GM10266 (cell line): Measurements from ENCODE around the gene TMTC2.

Source experiments
- DNase-seq: peaks from one replicate; pipeline ENCODE4 v3.0.0; 2012; ENCODE audit errors: extremely low spot score
- TF ChIP-seq, protein P1 (sequence below): IDR thresholded peaks from 2 replicates; pipeline ENCODE4 v1.5.1; 2012; ENCODE audit warnings: mild to moderate bottlenecking, low read depth; ENCODE audit not compliant: control insufficient read depth, insufficient read depth; ENCODE audit errors: missing control alignments

The TMTC2 gene

DNA sequence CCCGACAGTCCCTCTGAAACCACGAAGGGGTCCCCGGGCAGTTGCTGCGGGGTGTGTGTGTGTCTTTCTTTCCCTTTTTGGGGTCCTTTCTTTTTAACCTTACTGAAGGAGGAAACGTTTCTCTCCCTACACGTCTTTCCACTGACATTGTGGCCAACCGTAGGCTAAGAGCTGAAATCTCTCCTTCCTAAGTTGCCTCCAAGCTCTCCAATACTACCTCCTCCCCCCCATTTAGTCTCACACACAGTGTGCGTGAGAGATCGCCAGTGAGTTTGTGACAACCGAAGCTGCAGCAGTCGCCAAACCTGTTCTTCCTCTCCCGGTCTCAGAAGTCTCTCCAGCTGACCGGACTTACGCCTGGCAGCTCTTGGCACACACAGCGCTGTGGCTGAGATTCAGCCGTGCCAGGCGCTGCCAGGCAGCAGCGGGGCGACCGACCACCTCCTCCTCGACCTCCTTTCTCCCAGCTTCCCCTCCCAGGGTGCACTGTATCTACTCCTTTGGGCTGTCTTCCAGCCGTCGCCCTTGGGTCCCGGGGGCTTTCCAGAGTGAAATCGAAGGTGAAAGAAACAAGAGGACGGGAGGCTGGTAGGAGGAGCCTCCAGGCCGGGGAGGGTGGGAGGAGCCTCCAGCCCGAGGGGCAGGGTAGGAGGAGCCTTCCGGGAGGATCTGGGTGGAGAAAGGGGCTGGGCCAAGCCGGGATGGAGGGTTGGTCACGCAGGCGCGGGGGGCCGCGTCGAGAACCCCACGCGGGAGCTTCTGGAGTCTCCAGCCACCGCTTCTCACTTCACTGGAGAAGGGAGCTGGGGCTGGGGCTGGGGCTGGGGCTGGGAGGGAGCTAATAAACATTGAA lies at the start of gene TMTC2:
Gene TMTC2, plus strand, starts transcription at position 739 of the 853 bp plus-strand sequence.
- TF ChIP-seq, protein P1, sequence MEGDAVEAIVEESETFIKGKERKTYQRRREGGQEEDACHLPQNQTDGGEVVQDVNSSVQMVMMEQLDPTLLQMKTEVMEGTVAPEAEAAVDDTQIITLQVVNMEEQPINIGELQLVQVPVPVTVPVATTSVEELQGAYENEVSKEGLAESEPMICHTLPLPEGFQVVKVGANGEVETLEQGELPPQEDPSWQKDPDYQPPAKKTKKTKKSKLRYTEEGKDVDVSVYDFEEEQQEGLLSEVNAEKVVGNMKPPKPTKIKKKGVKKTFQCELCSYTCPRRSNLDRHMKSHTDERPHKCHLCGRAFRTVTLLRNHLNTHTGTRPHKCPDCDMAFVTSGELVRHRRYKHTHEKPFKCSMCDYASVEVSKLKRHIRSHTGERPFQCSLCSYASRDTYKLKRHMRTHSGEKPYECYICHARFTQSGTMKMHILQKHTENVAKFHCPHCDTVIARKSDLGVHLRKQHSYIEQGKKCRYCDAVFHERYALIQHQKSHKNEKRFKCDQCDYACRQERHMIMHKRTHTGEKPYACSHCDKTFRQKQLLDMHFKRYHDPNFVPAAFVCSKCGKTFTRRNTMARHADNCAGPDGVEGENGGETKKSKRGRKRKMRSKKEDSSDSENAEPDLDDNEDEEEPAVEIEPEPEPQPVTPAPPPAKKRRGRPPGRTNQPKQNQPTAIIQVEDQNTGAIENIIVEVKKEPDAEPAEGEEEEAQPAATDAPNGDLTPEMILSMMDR: no peak
- DNase-seq: peak; percentile 92

DNA sequence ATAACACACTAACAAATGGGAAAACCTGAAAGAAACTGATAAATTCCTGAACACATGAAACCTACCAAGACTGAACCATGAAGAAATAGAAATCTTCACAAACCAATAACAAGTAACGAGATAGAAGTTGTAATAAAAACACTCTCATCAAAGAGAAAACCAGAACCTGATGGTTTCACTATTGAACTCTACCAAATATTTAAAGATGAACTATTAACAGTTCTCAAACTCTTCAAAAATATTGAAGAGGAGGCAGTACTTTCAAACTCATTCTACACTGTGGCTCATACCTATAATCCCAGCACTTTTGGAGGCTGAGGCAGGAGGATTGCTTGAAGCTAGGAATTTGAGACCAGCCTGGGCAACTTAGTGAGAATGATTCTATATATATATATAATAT lies 48.4 kb upstream of the TMTC2 start:
- TF ChIP-seq, protein P1: no peak
- no peak for DNase-seq

DNA sequence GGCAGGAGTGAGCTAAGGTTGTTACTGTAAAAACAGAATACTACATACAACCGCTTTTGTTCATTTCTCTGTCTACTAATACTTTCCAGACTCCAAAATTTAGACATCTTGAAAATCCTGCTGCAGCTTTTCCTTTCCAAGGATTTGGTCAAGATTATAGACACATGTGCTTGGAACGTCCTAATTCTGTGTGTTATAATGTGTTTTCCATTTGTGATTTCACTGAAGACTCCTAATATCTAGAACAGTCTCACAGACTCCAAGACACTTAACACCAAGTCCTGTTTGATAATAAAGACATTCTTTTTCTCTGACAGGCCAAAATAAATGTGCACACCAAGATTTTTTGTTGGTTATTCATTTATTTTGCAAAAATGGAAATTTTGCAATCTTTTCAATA lies 41.8 kb upstream of the TMTC2 start:
- TF ChIP-seq, protein P1: no peak
- DNase-seq: no peak

DNA sequence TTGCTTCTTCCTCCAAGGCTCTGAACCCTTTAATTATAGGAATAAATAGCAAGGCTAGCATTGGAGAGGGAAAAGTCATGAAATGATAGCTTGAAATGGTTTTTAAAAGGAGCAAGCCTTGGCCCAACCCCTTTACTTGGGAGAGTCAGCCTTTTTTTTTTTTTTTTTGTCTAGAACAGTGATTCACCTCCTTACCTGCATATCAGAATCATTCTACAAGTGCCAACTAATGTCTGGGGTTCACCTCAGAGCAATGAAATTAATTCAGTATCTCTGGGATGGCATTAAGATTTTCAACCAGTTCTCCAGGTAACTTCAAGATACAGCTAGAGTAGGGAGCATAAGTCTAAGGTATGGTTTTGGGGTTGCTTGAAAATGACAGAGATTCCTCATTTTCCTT lies 41.3 kb upstream of the TMTC2 start:
- TF ChIP-seq, protein P1: no peak
- DNase-seq: no peak

DNA sequence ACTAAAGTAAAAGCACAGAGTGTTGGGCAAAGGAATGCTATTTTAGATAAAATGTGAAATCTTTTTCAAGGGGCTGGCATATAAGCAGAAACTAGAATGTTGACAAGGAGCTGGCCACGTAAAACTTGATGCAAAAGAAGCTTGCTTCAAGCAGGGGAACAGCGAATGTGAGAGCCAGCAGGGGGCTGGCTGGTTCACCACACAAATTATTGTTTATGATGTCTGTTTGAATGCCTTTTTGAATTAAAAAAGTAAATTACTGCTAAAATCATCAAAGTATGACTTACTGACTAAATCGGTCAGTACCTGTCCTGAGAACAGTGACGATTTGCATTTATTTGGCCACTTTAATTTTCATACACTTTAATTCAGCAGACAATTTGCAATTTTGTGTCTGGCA lies 38.9 kb upstream of the TMTC2 start:
- no peak for DNase-seq
- TF ChIP-seq, protein P1: no peak

DNA sequence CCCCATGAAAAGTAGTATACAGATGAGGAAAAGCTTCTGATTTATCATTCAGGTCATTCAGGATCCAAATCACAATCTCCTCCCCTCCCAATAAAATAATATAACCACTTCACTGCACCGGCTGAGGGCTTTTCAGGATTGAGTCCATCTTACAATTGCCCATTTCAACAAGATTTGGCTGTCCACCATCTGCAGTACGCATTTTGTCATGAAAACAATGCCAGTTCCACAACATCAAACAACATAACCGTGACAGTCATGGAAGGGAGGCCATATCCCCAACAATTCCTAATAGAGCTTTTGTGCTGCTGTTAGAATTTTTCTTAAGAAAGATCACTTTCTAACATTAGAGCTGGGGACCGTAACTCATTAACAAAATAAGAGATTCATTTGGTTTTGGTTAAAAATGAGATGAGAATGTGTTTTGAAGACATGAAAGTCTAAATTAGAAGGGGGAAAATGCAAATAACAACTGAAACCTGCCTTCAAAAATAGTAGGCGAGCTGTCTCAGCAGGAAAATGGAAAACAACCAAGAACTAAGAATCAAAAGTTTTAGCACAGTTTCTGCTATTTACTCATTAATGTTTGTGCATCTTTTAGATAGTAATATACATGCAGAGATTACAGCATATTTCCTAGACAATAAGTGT lies 38.3 kb upstream of the TMTC2 start:
- no peak for DNase-seq
- TF ChIP-seq, protein P1: no peak

DNA sequence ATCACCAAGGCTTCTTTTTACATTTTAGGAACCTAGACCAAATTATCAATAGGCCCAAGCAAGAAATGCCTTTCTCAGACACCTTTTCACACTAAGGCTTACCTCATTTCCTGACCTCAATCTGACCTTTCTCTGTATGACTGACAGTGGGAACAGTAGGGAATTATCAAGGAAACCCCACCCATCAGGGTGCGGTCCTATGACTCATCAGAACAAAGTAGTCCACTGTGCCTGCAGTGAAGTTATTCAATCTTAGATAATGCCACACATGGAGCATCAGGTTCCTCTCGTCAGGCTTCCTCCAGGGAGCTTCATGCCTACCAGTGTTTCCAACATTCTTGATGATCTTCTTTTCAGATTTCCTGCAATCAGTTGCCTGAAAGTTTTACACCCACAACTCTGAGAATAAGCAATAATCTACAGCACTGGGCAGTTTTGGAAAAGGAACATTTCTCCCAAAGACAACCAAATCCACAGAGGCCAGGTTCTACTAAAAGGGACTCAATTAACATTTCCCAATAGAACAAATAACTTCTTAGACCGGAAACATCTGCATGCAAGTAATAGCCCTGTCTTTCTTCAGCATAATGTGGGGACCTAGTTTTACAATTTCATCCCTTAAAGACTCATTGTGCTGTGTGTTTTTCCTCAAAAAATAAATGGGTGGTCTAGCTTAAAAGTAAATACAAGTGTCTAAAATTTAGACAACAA lies 35.9 kb upstream of the TMTC2 start:
- peak; percentile 36 for DNase-seq
- TF ChIP-seq, protein P1: no peak
